Renal cortex interstitium (tissue), 3 donors: Measurements from ENCODE around the gene ZNF253. TPM values are rescaled to one million over a fixed set of nuclear protein-coding genes. Genes with fewer than 3 reads are reported as not detected.

ENCODE experiments used
- polyA plus RNA-seq, 3 donors: library from polyadenylated mRNA; unstranded; fragments of 120-200 nt; gene quantifications; one replicate each; pipeline ENCODE4 v1.2.1, GENCODE V29; 2013; ENCODE audit not compliant: insufficient read length in 3 of 3

The ZNF253 gene
- polyA plus RNA-seq, 3 donors: 28.4 to 36.2 (median 30.0) TPM

Other genes starting within 250 kb of the ZNF253 start
- gene PBX4, start 247.2 kb upstream of the ZNF253 start, polyA plus RNA-seq: 1 to 10 TPM; 2.6 to 9.1 (median 4.0) TPM
- 10 to 100 TPM; 21.6 to 34.5 (median 31.0) TPM for gene LPAR2, start 237.7 kb upstream of the ZNF253 start, polyA plus RNA-seq
- 1 to 10 TPM; 3.6 to 6.9 (median 5.6) TPM for gene GMIP, start 222.2 kb upstream of the ZNF253 start, polyA plus RNA-seq
- gene ATP13A1, start 202.2 kb upstream of the ZNF253 start, polyA plus RNA-seq: 10 to 100 TPM; 47.5 to 68.2 (median 51.9) TPM
- gene ZNF101, start 197.0 kb upstream of the ZNF253 start, polyA plus RNA-seq: 10 to 100 TPM; 15.3 to 15.8 (median 15.6) TPM
- 10 to 100 TPM; 12.5 to 16.2 (median 13.9) TPM for gene ZNF14, start 132.8 kb upstream of the ZNF253 start, polyA plus RNA-seq
- gene ZNF506, start 44.1 kb upstream of the ZNF253 start, polyA plus RNA-seq: 10 to 100 TPM; 31.3 to 39.8 (median 32.1) TPM
- gene ZNF93, start 35.1 kb downstream of the ZNF253 start, polyA plus RNA-seq: 10 to 100 TPM; 16.4 to 19.8 (median 17.9) TPM
- 10 to 100 TPM; 15.2 to 23.9 (median 18.1) TPM for gene ZNF682, start 173.6 kb downstream of the ZNF253 start, polyA plus RNA-seq
- 10 to 100 TPM; 12.1 to 16.6 (median 15.6) TPM for gene ZNF90, start 212.1 kb downstream of the ZNF253 start, polyA plus RNA-seq